GM12878 (cell line): ENCODE data around the gene HOPX. TPM values are rescaled to one million over a fixed set of nuclear protein-coding genes. Genes with fewer than 3 reads are reported as not detected.

Source experiments
- ATAC-seq: fragments of 200-7000 bp; cut with Tn5 transposase; 3 replicates; pipeline ENCODE4 v1.9.1; 2020; ENCODE audit warnings: mild to moderate bottlenecking, moderate library complexity
- BruUV-seq: library from RNA; stranded (reverse); fragments of 400-500 nt; replicated peaks from 2 replicates; lab custom pipeline; 2021; lab: Mats Ljungman, UMichigan
- CTCF ChIA-PET: fragments of 300-600 bp; sonication (Branson Sonifier 250); formaldehyde crosslinking; extraction: SDS; loops from one replicate; lab custom pipeline; 2021; ENCODE audit warnings: inconsistent platforms; lab: Yijun Ruan, JAX
- POLR2A ChIA-PET: fragments of 350-600 bp; formaldehyde crosslinking; extraction: SDS; loops from one replicate; lab custom pipeline; 2021; ENCODE audit warnings: inconsistent platforms; lab: Charles Lee
- RAD21 ChIA-PET: fragments of 300-600 bp; sonication (Branson Sonifier 250); formaldehyde crosslinking; loops from one replicate; lab custom pipeline; 2023; ENCODE audit warnings: antibody characterized with exemption; ENCODE audit not compliant: unreplicated experiment; lab: Charles Lee
- SMC1A ChIA-PET: fragments of 300-600 bp; sonication (Branson Sonifier 250); formaldehyde crosslinking; loops from one replicate; lab custom pipeline; 2023; ENCODE audit not compliant: unreplicated experiment, uncharacterized antibody; lab: Charles Lee
- DNase-seq: peaks from one replicate; pipeline ENCODE4 v3.0.0-alpha.2; 2011; ENCODE audit warnings: low read depth, low spot score
- FAIRE-seq: peaks from 3 replicates; lab custom pipeline; 2011; peaks lifted over from hg19 to GRCh38; lab: Jason Lieb, UNC
- H2AFZ ChIP-seq: 2 replicates; pipeline ENCODE4 v1.6.0; 2011; ENCODE audit warnings: low read depth, low read length, control low read depth; ENCODE audit not compliant: control insufficient read depth
- H3K27ac ChIP-seq: 2 replicates; pipeline ENCODE4 v1.5.1; 2011; ENCODE audit warnings: control low read depth; ENCODE audit not compliant: control insufficient read depth, insufficient read depth
- H3K27me3 ChIP-seq, 2 experiments: replicated peaks in 1 of 2; 2 replicates each; pipeline versions ENCODE4 v1.6.0 to v1.6.1; 2011; ENCODE audit warnings: low read length in 1 of 2; ENCODE audit not compliant: control insufficient read depth in 2 of 2, insufficient read depth in 2 of 2
- H3K36me3 ChIP-seq, 2 experiments: 2 replicates each; pipeline ENCODE4 v1.5.1; 2011; ENCODE audit warnings: low read length in 1 of 2; ENCODE audit not compliant: control insufficient read depth in 2 of 2, insufficient read depth in 2 of 2
- H3K4me1 ChIP-seq: 2 replicates; pipeline ENCODE4 v1.6.1; 2011; ENCODE audit warnings: mild to moderate bottlenecking, low read length, moderate library complexity, mixed read lengths; ENCODE audit not compliant: control insufficient read depth, insufficient read depth
- H3K4me2 ChIP-seq: 2 replicates; pipeline ENCODE4 v1.6.0; 2011; ENCODE audit warnings: control low read depth; ENCODE audit not compliant: control insufficient read depth, insufficient read depth
- H3K4me3 ChIP-seq: fragments of 200-600 bp; sonication (generic); 2 replicates; pipeline ENCODE4 v1.5.1; 2016
- H3K79me2 ChIP-seq: 2 replicates; pipeline ENCODE4 v1.6.0; 2011; ENCODE audit warnings: low read length; ENCODE audit not compliant: control insufficient read depth, insufficient read depth
- H3K9ac ChIP-seq: 2 replicates; pipeline ENCODE4 v1.8.0; 2011; ENCODE audit warnings: low read length, control low read depth, mixed read lengths; ENCODE audit not compliant: control insufficient read depth, insufficient read depth
- H3K9me3 ChIP-seq: replicated peaks from 3 replicates; pipeline ENCODE4 v1.5.1; 2011; ENCODE audit warnings: mild to moderate bottlenecking, low read length; ENCODE audit not compliant: control insufficient read depth, insufficient read depth
- H4K20me1 ChIP-seq: 2 replicates; pipeline ENCODE4 v1.6.0; 2011; ENCODE audit not compliant: control insufficient read depth, insufficient read depth
- ASH2L ChIP-seq: fragments of 300-600, 200-600 bp; sonication (generic); IDR thresholded peaks from 2 replicates; pipeline ENCODE4 v1.6.1; 2017; ENCODE audit warnings: low read depth, mild to moderate bottlenecking, borderline replicate concordance
- PBX3 ChIP-seq: IDR thresholded peaks from 2 replicates; pipeline ENCODE4 v1.6.1; 2011; ENCODE audit warnings: mild to moderate bottlenecking, low read depth, low read length, moderate library complexity; ENCODE audit not compliant: insufficient replicate concordance
- RELA ChIP-seq: fragments of 450-650 bp; IDR thresholded peaks from 2 replicates; pipeline ENCODE4 v1.8.0; 2014; ENCODE audit warnings: borderline replicate concordance; ENCODE audit not compliant: partially characterized antibody
- SUZ12 ChIP-seq: fragments of 200-600 bp; sonication (generic); IDR thresholded peaks from one replicate; pipeline ENCODE4 v1.6.1; 2018; ENCODE audit warnings: antibody characterized with exemption, mild to moderate bottlenecking; ENCODE audit not compliant: unreplicated experiment
- WGBS: methylation state at CpG from one replicate; pipeline ENCODE4 v1.1.6; 2016; ENCODE audit warnings: low lambda C conversion rate; ENCODE audit not compliant: insufficient replicate concordance, insufficient coverage; ENCODE audit errors: missing lambda C conversion rate; 5-methylcytosine and 5-hydroxymethylcytosine counted together
- in situ Hi-C: fragments of 300-500 bp; cut with MboI; formaldehyde crosslinking; loops from 9 replicates; pipeline ENCODE4 v1.14.3; 2018; ENCODE audit warnings: mixed read lengths
- intact Hi-C: fragments of 100-400 bp; cut with micrococcal nuclease; formaldehyde crosslinking; loops from one replicate; pipeline ENCODE4 v1.14.2; 2022; ENCODE audit not compliant: unreplicated experiment
- polyA plus RNA-seq, 11 experiments: library from polyadenylated mRNA; depleted of rRNA in 4 of 11; unstranded in 6 of 11; stranded (reverse) in 5 of 11; fragments of >200 nt; fragmentation: Nextera tagmentation in 4 of 11; fragmentation: Illumina TruSeq in 1 of 11; extraction: Ambion mirVana in 4 of 11; extraction: Trizol in 1 of 11; gene quantifications; 1 replicate in 1 of 11; 2 replicates in 10 of 11; pipeline versions ENCODE4 v1.2.1 to v1.2.3, GENCODE V29; 2011 to 2016; ENCODE audit warnings: inconsistent platforms in 2 of 11, missing spikeins in 2 of 11, low read depth in 1 of 11
- total RNA-seq, 4 experiments: library from RNA; depleted of rRNA in 3 of 4; stranded (reverse); fragments of >200 nt in 3 of 4; fragmentation: Illumina TruSeq in 1 of 4; extraction: Trizol in 1 of 4; gene quantifications; 2 replicates each; pipeline versions ENCODE4 v1.2.1 to v1.2.3, GENCODE V29; 2013 to 2021

HOPX gene
- total and polyA plus RNA-seq, 10 of the 15 experiments (the other 5 are each of a cell fraction or from before 2014, with no cell fraction given), result 0.11 to 0.40 (median 0.23) TPM; not detected in 4

- TF ChIP-seq SUZ12, result no peak
- TF ChIP-seq, all 136 proteins: peak for 0
Measured at GRCh38 chr4:56662782-56663468, 18.2 kb downstream of the HOPX start (continued).

GRCh38 chr4:56659946-56660345, 21.1 kb downstream of the HOPX start:
- no peak overlapping the region for H3K9ac ChIP-seq
- ChIA-PET SMC1A (no interaction called here), RAD21 (interaction anchor here (0.6 to 1.9 kb wide), 2 partner anchors 177 to 243 kb away, joined by 3 to 4 read pairs; no protein-coding TSS in a partner anchor), CTCF (no interaction called here), POLR2A (no interaction called here)
- WGBS, result 27% methylated on average over 1 of the region's 1 CpG
- no peak for ATAC-seq
- no peak overlapping the region for H2AFZ ChIP-seq
- H3K4me2 ChIP-seq, result no peak overlapping the region
- H4K20me1 ChIP-seq, result no peaks in the 10 kb centered on the region
- intact Hi-C loops, result no loop called here
- in situ Hi-C loops, result no loop called here
- DNase-seq, result no peak
- H3K27me3 ChIP-seq, result peaks cover 5 to 23% of the 10 kb centered on the region in 2 experiments; a peak in 3 of 4 replicates
- no TSS peak for BruUV-seq
- TF ChIP-seq ASH2L, result no peak
- no peak for TF ChIP-seq PBX3
- no peak for TF ChIP-seq RELA
- no peaks in the 10 kb centered on the region; the same call in 1 of the 2 replicates for H3K4me1 ChIP-seq
- H3K79me2 ChIP-seq, result no peaks in the 10 kb centered on the region
- H3K36me3 ChIP-seq, result no peaks in the 10 kb centered on the region
- no peaks in the 10 kb centered on the region for H3K9me3 ChIP-seq
- H3K27ac ChIP-seq, result no peak overlapping the region
- H3K4me3 ChIP-seq, result no peak overlapping the region
- FAIRE-seq, result no peak
